Karpas-422 (cell line): ENCODE data around the gene AKAP12. TPM values are rescaled to one million over a fixed set of nuclear protein-coding genes. Genes with fewer than 3 reads are reported as not detected.
A peak's percentile ranks its signal among the peaks of the same experiment; 100 is the strongest.

Source experiments
- DNase-seq: peaks from one replicate; pipeline ENCODE4 v3.0.0-alpha.2; 2015
- H2AFZ ChIP-seq: fragments of 200-600 bp; sonication (generic); 2 replicates; pipeline ENCODE4 v1.6.1; 2014; ENCODE audit warnings: antibody characterized with exemption, low read length, mixed read lengths
- H3K27ac ChIP-seq: fragments of 200-600 bp; sonication (generic); 2 replicates; pipeline ENCODE4 v1.5.1; 2014; ENCODE audit warnings: mild to moderate bottlenecking, low read length, moderate library complexity
- H3K27me3 ChIP-seq: fragments of 200-600 bp; sonication (generic); 2 replicates; pipeline ENCODE4 v1.6.1; 2014; ENCODE audit warnings: low read length, mixed read lengths
- H3K36me3 ChIP-seq: fragments of 200-600 bp; sonication (generic); 2 replicates; pipeline ENCODE4 v1.6.1; 2014; ENCODE audit warnings: low read length, mixed read lengths; ENCODE audit not compliant: insufficient read depth
- H3K4me1 ChIP-seq: fragments of 200-600 bp; sonication (generic); 2 replicates; pipeline ENCODE4 v1.6.1; 2014; ENCODE audit warnings: mild to moderate bottlenecking, low read length, mixed read lengths
- H3K4me2 ChIP-seq: fragments of 200-600 bp; sonication (generic); 2 replicates; pipeline ENCODE4 v1.6.1; 2014; ENCODE audit warnings: low read length, low read depth, mild to moderate bottlenecking; ENCODE audit not compliant: poor library complexity, severe bottlenecking
- H3K4me3 ChIP-seq: fragments of 200-600 bp; sonication (generic); 2 replicates; pipeline ENCODE4 v1.5.1; 2014; ENCODE audit warnings: mild to moderate bottlenecking, antibody characterized with exemption, low read length, mixed read lengths
- H3K79me2 ChIP-seq: fragments of 200-600 bp; sonication (generic); 2 replicates; pipeline ENCODE4 v1.6.1; 2014; ENCODE audit warnings: mild to moderate bottlenecking, low read length, mixed read lengths
- H3K9ac ChIP-seq: fragments of 200-600 bp; sonication (generic); 2 replicates; pipeline ENCODE4 v1.6.0; 2014; ENCODE audit warnings: low read length
- H3K9me2 ChIP-seq: fragments of 200-600 bp; sonication (generic), shearing (Covaris generic); replicated peaks from 2 replicates; pipeline ENCODE4 v1.6.0; 2014; ENCODE audit warnings: mild to moderate bottlenecking, low read length, moderate library complexity; ENCODE audit not compliant: insufficient read depth
- H3K9me3 ChIP-seq: fragments of 300-700, 200-600 bp; sonication (generic); 2 replicates; pipeline ENCODE4 v1.6.1; 2014; ENCODE audit warnings: low read length, mixed read lengths
- H4K20me1 ChIP-seq: fragments of 200-600 bp; sonication (generic); 2 replicates; pipeline ENCODE4 v1.6.1; 2014; ENCODE audit warnings: mild to moderate bottlenecking, antibody characterized with exemption, low read length, low read depth; ENCODE audit not compliant: insufficient read depth
- total RNA-seq: library from RNA; depleted of rRNA; stranded (reverse); fragments of >200 nt; shearing (Covaris generic); gene quantifications from 2 replicates; pipeline ENCODE4 v1.2.3, GENCODE V29; 2014; ENCODE audit warnings: low replicate concordance

AKAP12 gene
- total RNA-seq, 1 experiment from 2014 or later: not detected

DNA sequence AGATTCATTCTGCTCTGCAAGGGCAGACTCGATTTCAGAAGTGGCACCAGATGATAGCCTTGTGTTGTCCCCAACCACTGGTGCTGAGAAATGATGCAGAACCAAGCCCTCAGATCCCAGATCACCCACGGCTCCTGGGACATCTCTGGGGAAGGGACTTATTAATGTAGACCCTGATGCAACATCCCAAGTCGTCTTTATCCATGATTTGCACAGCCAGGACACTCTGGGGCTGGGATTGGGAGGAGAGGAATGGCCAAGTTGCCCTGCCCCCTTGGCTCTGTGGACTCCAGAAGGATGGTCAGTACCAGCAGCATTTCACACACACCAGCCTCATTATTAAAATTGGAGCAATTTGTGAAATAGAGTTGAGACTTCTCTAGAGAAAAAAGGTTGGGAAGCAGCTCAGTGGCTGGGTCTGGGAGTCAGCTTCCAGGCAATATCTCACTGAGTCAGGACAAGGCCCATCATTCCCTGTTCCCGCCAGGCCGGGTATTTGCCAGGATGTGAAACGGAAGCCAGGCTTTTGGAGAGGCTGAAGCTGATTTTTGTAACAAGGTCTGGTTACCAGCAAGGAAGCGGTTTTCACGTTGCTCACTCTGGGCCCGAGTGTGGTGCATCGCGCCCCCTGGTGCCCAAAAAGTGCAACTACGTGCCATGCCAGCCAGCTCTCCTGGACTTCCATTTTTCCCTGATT, 84.2 kb downstream of the AKAP12 start:
- Histone ChIP-seq H3K9me3 (no peaks in the 10 kb centered on the region), H3K4me3 (no peak overlapping the region), H3K9me2 (no peaks in the 10 kb centered on the region), H3K4me1 (0 out of 2 replicates have a peak, but pooled peaks cover 2% of the 10 kb centered on the region), H3K79me2 (no peaks in the 10 kb centered on the region), H3K36me3 (no peaks in the 10 kb centered on the region), H3K27ac (no peak overlapping the region), H2AFZ (no peak overlapping the region; the same call in 1 of the 2 replicates), H3K9ac (0 out of 2 replicates have a peak overlapping the region, but pooled peaks have one; percentile 11), H3K4me2 (no peak overlapping the region), H3K27me3 (no peaks in the 10 kb centered on the region), H4K20me1 (no peaks in the 10 kb centered on the region)
- DNase-seq: peak; percentile 86

DNA sequence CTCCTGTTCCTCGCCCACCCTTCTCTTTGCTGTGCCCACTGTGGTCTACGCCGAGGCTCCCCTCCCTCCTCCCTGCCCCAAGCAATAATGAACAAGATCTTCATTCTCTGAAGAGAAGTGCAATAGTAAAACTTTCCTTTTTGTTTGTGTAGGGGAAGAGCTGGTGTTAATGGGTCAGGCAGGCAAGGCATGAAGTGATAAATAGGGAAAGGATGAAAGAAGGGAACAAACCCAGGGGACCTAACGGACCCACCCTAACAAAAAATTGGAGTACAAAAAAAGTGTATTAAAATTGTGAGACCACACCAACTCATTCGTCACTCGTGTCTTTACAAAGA, 84.7 kb downstream of the AKAP12 start:
- Histone ChIP-seq H3K79me2 (no peaks in the 10 kb centered on the region), H2AFZ (no peak overlapping the region; the same call in 1 of the 2 replicates), H3K27ac (no peak overlapping the region), H3K9me2 (no peaks in the 10 kb centered on the region), H3K36me3 (no peaks in the 10 kb centered on the region), H3K9me3 (no peaks in the 10 kb centered on the region), H3K4me3 (no peak overlapping the region), H3K4me2 (no peak overlapping the region), H3K9ac (no peak overlapping the region), H3K4me1 (0 out of 2 replicates have a peak, but pooled peaks cover 2% of the 10 kb centered on the region), H3K27me3 (no peaks in the 10 kb centered on the region), H4K20me1 (no peaks in the 10 kb centered on the region)
- DNase-seq: no peak

DNA sequence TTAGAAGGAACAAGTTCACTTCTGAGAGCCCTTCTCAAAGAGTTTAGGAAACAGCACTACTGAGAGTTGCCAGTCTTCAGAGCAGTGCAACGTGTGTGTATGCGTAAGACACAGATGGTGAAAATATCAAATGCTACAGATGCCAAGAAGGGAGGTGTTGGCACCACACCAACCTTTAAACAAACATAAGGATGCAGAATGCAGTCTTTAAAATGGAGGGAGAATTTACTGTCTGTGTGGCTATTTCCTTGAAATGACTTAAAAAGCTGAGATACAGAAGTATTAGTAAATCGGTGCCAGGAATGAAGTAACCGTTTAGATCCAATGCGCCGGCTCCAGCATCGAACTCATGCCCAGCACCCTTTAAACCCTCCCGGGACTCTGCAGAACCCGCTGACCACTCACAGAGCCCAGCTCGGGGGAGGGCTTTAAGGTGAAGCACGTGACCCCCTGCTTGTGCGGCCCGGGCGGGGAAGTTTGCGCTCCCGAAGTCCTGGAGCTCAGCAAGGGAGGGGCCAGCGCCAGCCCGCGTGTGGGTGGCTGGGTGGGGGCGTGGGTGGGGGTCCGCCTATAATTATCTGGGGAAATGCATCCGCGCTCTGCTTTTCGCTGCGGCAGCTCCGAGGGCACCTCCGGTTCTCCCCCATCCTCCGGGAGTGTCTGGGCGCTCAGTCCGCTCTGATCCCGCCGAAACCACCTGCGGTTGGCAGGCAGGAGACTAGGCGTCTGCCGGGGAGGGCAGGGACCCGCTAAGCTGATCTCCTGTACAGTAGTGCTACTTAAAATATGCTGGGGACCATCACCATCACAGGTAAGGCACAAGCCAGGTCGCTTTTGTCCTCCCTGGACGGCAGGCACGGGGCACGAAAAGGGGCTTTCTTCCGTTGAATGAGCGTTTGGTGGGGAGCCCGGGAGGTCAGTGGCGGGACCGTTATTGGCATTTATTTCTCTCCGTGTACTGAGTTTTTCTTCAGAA, 85.6 kb downstream of the AKAP12 start:
- no peak overlapping the region for H3K9ac ChIP-seq
- DNase-seq: no peak
- no peak overlapping the region for H3K4me3 ChIP-seq
- no peaks in the 10 kb centered on the region for H3K79me2 ChIP-seq
- no peaks in the 10 kb centered on the region for H4K20me1 ChIP-seq
- no peak overlapping the region for H2AFZ ChIP-seq
- 0 out of 2 replicates have a peak, but pooled peaks cover 2% of the 10 kb centered on the region for H3K4me1 ChIP-seq
- no peak overlapping the region for H3K4me2 ChIP-seq
- no peaks in the 10 kb centered on the region for H3K9me3 ChIP-seq
- H3K36me3 ChIP-seq: no peaks in the 10 kb centered on the region
- no peak overlapping the region for H3K27ac ChIP-seq
- no peaks in the 10 kb centered on the region for H3K9me2 ChIP-seq
- no peaks in the 10 kb centered on the region for H3K27me3 ChIP-seq

DNA sequence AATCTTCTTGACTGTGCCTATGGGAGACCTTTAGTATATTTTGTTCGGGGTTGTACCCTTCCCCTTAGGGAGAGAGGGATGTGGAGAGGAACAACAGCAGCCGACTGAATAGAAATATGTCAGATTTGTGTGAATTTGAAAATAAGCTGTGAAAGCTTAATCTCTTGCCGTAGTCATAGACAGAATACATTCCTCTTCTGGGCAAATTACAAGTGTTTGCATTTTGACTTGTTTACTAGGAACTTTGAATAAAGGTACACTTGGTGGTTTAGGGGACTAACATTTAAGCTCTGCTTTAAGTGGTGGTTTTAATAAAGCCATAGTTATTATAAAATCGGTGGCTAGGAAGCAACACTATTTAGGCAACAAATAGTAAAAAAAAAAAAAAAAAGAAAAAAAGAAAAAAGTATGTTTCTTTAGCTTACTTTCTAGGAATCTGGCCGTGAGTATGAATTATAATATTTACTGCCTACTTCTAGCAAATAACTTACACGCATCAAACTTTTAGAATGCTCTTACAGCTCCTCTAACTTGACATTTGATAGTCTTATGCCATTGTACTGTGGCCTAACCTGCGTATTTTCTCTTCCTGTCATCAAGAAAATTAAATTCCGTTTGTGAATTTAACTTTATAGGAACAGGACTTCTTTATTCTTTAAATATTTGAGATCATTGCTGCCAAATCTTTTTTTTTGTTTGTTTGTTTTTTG, 86.5 kb downstream of the AKAP12 start:
- H3K4me3 ChIP-seq: no peak overlapping the region
- no peak overlapping the region for H2AFZ ChIP-seq
- H3K27ac ChIP-seq: no peak overlapping the region
- no peak overlapping the region for H3K4me2 ChIP-seq
- no peaks in the 10 kb centered on the region for H3K27me3 ChIP-seq
- H4K20me1 ChIP-seq: no peaks in the 10 kb centered on the region
- H3K9ac ChIP-seq: no peak overlapping the region
- no peaks in the 10 kb centered on the region for H3K79me2 ChIP-seq
- H3K9me2 ChIP-seq: no peaks in the 10 kb centered on the region
- H3K9me3 ChIP-seq: no peaks in the 10 kb centered on the region
- 0 out of 2 replicates have a peak, but pooled peaks cover 2% of the 10 kb centered on the region for H3K4me1 ChIP-seq
- no peaks in the 10 kb centered on the region for H3K36me3 ChIP-seq
- no peak for DNase-seq

DNA sequence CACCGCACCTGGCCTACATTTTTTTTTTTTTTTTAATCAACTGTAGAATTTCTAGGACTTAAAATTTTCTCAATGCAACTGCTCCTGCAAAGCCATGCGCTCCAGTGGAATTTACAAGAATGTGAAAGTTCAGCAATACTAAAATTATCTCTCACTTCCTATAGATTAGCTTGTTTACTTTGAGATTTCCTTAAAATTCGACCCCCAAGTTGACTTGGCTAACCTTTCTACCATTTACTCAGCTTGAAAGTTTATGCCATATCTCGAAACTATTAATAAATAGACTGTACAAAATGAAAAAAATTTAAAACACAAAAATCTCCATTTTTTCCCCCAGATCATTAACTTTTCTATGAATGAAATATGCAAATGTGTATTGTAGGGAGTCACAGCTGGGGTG, 87.3 kb downstream of the AKAP12 start:
- no peaks in the 10 kb centered on the region for H3K9me2 ChIP-seq
- no peak overlapping the region for H3K4me2 ChIP-seq
- H3K9me3 ChIP-seq: no peaks in the 10 kb centered on the region
- no peak overlapping the region for H3K9ac ChIP-seq
- no peak overlapping the region for H2AFZ ChIP-seq
- no peaks in the 10 kb centered on the region for H3K36me3 ChIP-seq
- no peaks in the 10 kb centered on the region for H4K20me1 ChIP-seq
- H3K27ac ChIP-seq: no peak overlapping the region
- DNase-seq: no peak
- 0 out of 2 replicates have a peak, but pooled peaks cover 2% of the 10 kb centered on the region for H3K4me1 ChIP-seq
- H3K27me3 ChIP-seq: no peaks in the 10 kb centered on the region
- H3K79me2 ChIP-seq: no peaks in the 10 kb centered on the region
- no peak overlapping the region for H3K4me3 ChIP-seq

DNA sequence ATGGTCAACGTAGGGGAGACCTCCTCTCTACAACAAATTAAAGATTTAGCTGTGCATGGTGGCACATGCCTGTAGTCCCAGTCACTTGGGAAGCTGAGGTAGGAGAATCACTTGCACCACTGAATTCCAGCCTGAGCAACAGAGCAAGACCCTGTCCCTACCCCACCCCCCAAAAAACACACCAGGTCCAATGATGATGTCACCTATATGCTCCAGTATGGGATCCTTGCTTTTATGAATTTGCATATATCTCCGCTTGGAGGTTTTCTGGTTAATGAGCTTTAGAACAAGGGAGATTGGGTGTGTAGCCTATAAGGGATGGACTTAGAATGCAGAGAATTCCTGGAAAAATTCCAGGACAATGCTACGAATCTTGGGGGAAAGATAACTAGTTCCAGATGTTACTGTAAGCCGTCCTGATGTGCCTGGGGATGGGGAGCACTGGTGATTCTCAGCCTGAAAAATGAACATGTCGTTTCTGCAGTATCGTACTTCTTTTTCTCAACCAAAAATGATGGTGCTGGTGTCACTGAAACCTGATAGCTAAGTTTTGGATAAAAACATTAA, 90.4 kb downstream of the AKAP12 start:
- Histone ChIP-seq H3K9me3 (no peaks in the 10 kb centered on the region), H3K79me2 (no peaks in the 10 kb centered on the region), H3K27ac (no peak overlapping the region), H3K4me2 (no peak overlapping the region), H3K36me3 (no peaks in the 10 kb centered on the region), H3K9me2 (no peaks in the 10 kb centered on the region), H2AFZ (no peak overlapping the region), H3K27me3 (no peaks in the 10 kb centered on the region), H3K4me3 (no peak overlapping the region), H3K9ac (no peak overlapping the region), H3K4me1 (no peaks in the 10 kb centered on the region), H4K20me1 (no peaks in the 10 kb centered on the region)
- DNase-seq: no peak

DNA sequence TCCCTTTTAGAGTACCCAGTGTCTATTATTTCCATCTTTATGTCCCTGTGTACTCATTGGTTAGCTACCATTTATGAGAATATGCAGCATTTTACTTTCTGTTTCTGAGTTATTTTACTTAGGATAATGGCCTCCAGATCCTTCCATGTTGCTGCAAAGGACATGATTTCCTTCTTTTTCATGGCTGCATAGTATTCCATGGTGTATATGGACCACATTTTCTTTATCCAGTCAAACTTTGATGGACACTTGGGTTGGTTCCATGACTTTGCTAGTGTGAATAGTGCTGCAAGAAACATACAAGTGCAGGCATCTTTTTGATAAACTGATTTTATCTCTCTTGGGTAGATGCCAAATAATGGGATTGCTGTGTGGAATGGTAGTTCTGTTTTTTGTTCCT, 96.2 kb downstream of the AKAP12 start:
- Histone ChIP-seq H3K36me3 (no peaks in the 10 kb centered on the region), H3K4me3 (no peak overlapping the region), H3K9me2 (no peaks in the 10 kb centered on the region), H2AFZ (no peak overlapping the region), H4K20me1 (no peaks in the 10 kb centered on the region), H3K9ac (no peak overlapping the region), H3K4me2 (no peak overlapping the region), H3K27me3 (no peaks in the 10 kb centered on the region), H3K79me2 (no peaks in the 10 kb centered on the region), H3K4me1 (no peaks in the 10 kb centered on the region), H3K9me3 (no peaks in the 10 kb centered on the region), H3K27ac (no peak overlapping the region)
- no peak for DNase-seq
